Heart left ventricle (tissue), 16 donors: Measurements from ENCODE around the gene FLNB. TPM values are rescaled to one million over a fixed set of nuclear protein-coding genes. Genes with fewer than 3 reads are reported as not detected.

Source experiments
- ATAC-seq, 4 donors: fragments of 200-7000 bp; cut with Tn5 transposase; one replicate each; pipeline ENCODE4 v1.9.1; 2020 to 2022; ENCODE audit warnings: moderate library complexity in 4 of 4, mild to moderate bottlenecking in 3 of 4, moderate number of reproducible peaks in 1 of 4
- DNase-seq, 5 donors: peaks; one replicate each; pipeline ENCODE4 v3.0.0-alpha.2; 2020
- H3K27ac ChIP-seq, 12 donors: fragments of 200-600 bp; sonication (generic) in 4 of 12; one replicate each; pipeline versions ENCODE4 v1.5.0 to v1.8.0; 2016 to 2022; ENCODE audit warnings: mild to moderate bottlenecking in 2 of 12
- H3K27me3 ChIP-seq, 9 donors: fragments of 200-600 bp; sonication (generic) in 2 of 9; one replicate each; pipeline versions ENCODE4 v1.5.1 to v1.8.0; 2016 to 2022; ENCODE audit warnings: mild to moderate bottlenecking in 3 of 9
- H3K36me3 ChIP-seq, 9 donors: fragments of 200-600 bp; sonication (generic) in 2 of 9; one replicate each; pipeline versions ENCODE4 v1.5.0 to v1.8.0; 2018 to 2022; ENCODE audit warnings: mild to moderate bottlenecking in 2 of 9
- H3K4me1 ChIP-seq, 12 donors: fragments of 200-600 bp; sonication (generic) in 4 of 12; one replicate each; pipeline versions ENCODE4 v1.5.0 to v1.8.0; 2016 to 2022; ENCODE audit warnings: mild to moderate bottlenecking in 3 of 12
- H3K4me3 ChIP-seq, 12 donors: fragments of 200-600 bp; sonication (generic) in 4 of 12; one replicate each; pipeline versions ENCODE4 v1.5.0 to v1.8.0; 2017 to 2022; ENCODE audit warnings: mild to moderate bottlenecking in 9 of 12, moderate library complexity in 4 of 12
- H3K9me3 ChIP-seq, 12 donors: fragments of 200-600 bp; sonication (generic) in 4 of 12; one replicate each; pipeline versions ENCODE4 v1.5.0 to v1.8.0; 2016 to 2022; ENCODE audit warnings: mild to moderate bottlenecking in 1 of 12
- POLR2A ChIP-seq, 2 donors: fragments of 450-650 bp; IDR thresholded peaks; one replicate each; pipeline ENCODE4 v1.6.1; 2017; ENCODE audit warnings: antibody characterized with exemption in 2 of 2, mild to moderate bottlenecking in 2 of 2, moderate library complexity in 2 of 2
- whole genome bisulfite sequencing, 4 donors: extraction: QIAGEN DNeasy Blood & Tissue Kit in 2 of 4; methylation state at CpG; one replicate each; pipeline versions ENCODE4 v1.1.5 to v1.1.7; 2013 to 2018; 5-methylcytosine and 5-hydroxymethylcytosine counted together
- intact Hi-C, 10 donors: fragments of 100-400 bp; cut with DNase I; formaldehyde crosslinking; loops; one replicate each; pipeline versions ENCODE4 v1.11.1 to v1.14.2; 2022
- polyA plus RNA-seq, 2 donors: library from polyadenylated mRNA; stranded (reverse); fragments of 200-250 nt; gene quantifications; one replicate each; pipeline ENCODE4 v1.2.3, GENCODE V29; 2013
- total RNA-seq, 9 donors: library from RNA; depleted of rRNA in 2 of 9; stranded (reverse); fragments of >200 nt in 2 of 9; fragmentation: NEBNext Ultra II Directional in 3 of 9; extraction: Animal tissue kit (Norgen Biotek cat#: 25700) in 3 of 9; gene quantifications; one replicate each; pipeline versions ENCODE4 v1.1.0 to v1.2.4, GENCODE V29; 2016 to 2023
- TF ChIP-seq, protein P1 (sequence below), 12 donors: fragments of 200-600 bp; sonication (generic) in 4 of 12; IDR thresholded peaks; one replicate each; pipeline versions ENCODE4 v1.5.0 to v1.8.0; 2018 to 2022; ENCODE audit warnings: antibody characterized with exemption in 12 of 12, mild to moderate bottlenecking in 5 of 12
- donor health status: ischemic (EF 13 %, LVEDD 7.1; RV severe dilation, severe dysfunction).
- donor health status: healthy with polysubstance abuse.
- donor health status: DM: no; HTN: yes; CAD: no.
- donor health status: DM: no; HTN: no; CAD: no.
- donor health status: ischemic (EF 25% LVEDD 6.9; RV normal size, moderate dysfunction).
- donor health status: ischemic (EF 25% LVEDD 5.7; RV mildly dilated, moderate dysfunction).
- donor health status: healthy.
- donor health status: DM: yes; HTN: yes; CAD: no.
- donor health status: ischemic (EF 35%, LVEDD 5.7; RV mildly dilated, moderate dysfunction).
- donor health status: nonischemic (EF 11% LVEDD 7.7; RV severe dilation, severe dysfunction).
- donor health status: DM: yes; HTN: yes; CAD: no.
- donor health status: PGD.
- donor health status: ischemic (EF 29% LVEDD 5.4; RV normal size, mild dysfunction).
- donor health status: nonischemic (EF 23%, LVEDD 6.1; RV moderate dilation, normal function).

The FLNB gene
- total and polyA plus RNA-seq, 11 donors: 30.5 to 75.6 (median 40.6) TPM

GRCh38 chr3:58027704-58028317 is 19.6 kb downstream of the FLNB start:
- Histone ChIP-seq H3K9me3 (no peaks in the 10 kb centered on the region), H3K27me3 (no peaks in the 10 kb centered on the region), H3K27ac (peak overlapping the region in 1 of 12 donors; percentile 72), H3K4me1 (peaks cover 0 to 48% (median 10%) of the 10 kb centered on the region in 12 donors), H3K36me3 (no peaks in the 10 kb centered on the region), H3K4me3 (no peak overlapping the region)
- DNase-seq: no peak
- TF ChIP-seq, protein P1, sequence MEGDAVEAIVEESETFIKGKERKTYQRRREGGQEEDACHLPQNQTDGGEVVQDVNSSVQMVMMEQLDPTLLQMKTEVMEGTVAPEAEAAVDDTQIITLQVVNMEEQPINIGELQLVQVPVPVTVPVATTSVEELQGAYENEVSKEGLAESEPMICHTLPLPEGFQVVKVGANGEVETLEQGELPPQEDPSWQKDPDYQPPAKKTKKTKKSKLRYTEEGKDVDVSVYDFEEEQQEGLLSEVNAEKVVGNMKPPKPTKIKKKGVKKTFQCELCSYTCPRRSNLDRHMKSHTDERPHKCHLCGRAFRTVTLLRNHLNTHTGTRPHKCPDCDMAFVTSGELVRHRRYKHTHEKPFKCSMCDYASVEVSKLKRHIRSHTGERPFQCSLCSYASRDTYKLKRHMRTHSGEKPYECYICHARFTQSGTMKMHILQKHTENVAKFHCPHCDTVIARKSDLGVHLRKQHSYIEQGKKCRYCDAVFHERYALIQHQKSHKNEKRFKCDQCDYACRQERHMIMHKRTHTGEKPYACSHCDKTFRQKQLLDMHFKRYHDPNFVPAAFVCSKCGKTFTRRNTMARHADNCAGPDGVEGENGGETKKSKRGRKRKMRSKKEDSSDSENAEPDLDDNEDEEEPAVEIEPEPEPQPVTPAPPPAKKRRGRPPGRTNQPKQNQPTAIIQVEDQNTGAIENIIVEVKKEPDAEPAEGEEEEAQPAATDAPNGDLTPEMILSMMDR (IDR thresholded peaks at IDR 0.05): no peak
- no peak for TF ChIP-seq POLR2A (IDR thresholded peaks at IDR 0.05)
- no peak for ATAC-seq
- 75 to 96% (median 78%) methylated on average over 6 of the region's 6 CpGs for WGBS, 4 donors
- intact Hi-C loops: no loop called here

- 36 to 59% (median 51%) methylated on average over 1 of the region's 1 CpG for WGBS, 4 donors
- ATAC-seq (no peak), DNase-seq (no peak)
- Histone ChIP-seq H3K27ac (peak overlapping the region in 1 of 12 donors; percentile 17), H3K36me3 (no peaks in the 10 kb centered on the region), H3K4me3 (no peak overlapping the region), H3K9me3 (no peaks in the 10 kb centered on the region), H3K27me3 (no peaks in the 10 kb centered on the region), H3K4me1 (peaks cover 0 to 46% (median 7%) of the 10 kb centered on the region in 12 donors)
- intact Hi-C loops: no loop called here
- TF ChIP-seq, protein P1 (IDR thresholded peaks at IDR 0.05): no peak
- no peak for TF ChIP-seq POLR2A (IDR thresholded peaks at IDR 0.05)
Measured at GRCh38 chr3:58028902-58029301, 20.7 kb downstream of the FLNB start.

DNA sequence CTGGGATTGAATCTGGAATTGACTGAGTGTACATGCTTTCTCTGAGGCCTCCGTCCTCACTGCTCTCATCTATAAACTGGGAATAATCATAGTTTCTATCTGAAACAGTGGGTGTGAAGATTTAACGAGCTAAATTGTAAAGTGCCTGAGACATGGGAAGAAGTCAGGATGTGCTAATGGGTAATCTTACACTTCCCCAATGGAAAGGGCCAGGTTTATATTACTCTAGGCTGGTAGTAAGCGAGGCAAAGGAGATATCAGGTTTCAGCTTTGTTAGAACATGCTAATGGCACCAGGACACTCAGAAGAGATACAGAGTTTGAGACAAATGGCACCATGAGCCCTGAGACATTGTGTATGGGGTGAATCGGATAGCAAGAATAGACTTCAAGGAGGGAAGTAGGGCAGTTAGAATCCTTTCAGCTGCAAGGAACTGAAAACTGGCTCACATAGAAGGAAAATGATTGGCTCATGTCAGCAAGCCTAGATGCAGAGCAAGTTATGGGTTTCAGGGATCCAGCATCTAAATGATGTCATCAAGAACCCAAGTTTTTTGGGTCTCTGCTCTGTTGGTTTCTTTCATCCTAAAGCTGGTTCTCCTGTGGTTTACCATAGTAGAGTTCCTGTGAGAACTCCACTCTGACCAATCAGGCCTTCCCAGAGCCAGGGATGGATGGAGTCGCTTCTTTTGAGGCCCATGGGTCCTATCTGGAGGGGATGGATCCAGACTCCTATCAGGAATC is 21.8 kb downstream of the FLNB start:
- intact Hi-C loops: no loop called here
- Histone ChIP-seq H3K27ac (peak overlapping the region in 1 of 12 donors; percentile 47), H3K36me3 (no peaks in the 10 kb centered on the region), H3K27me3 (no peaks in the 10 kb centered on the region), H3K4me1 (peaks cover 0 to 44% (median 8%) of the 10 kb centered on the region in 12 donors), H3K4me3 (no peak overlapping the region), H3K9me3 (no peaks in the 10 kb centered on the region)
- DNase-seq (no peak), ATAC-seq (no peak)
- TF ChIP-seq, protein P1 (IDR thresholded peaks at IDR 0.05): no peak
- no peak for TF ChIP-seq POLR2A (IDR thresholded peaks at IDR 0.05)
- 91 to 98% (median 95%) methylated on average over 4 to 5 of the region's 5 CpGs for WGBS, 4 donors

DNA sequence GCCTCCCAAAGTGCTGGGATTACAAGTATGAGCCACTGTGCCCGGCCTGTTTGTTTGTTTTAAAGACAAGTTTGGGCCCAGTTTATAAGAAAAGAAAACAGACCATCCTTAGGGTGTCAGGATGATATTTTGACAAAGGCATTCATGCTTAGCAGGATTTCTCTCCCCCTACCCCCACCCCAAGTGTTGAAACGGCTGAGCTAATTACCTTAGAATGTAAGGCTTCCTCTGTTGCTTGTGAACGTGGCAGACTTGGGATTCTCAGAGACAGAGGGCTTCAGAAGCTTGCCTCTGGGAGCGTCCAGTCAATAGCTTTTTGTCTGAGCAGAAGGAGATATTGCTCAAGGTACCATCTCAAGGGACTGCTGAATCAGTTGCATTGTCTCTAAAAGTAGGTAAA is 24.0 kb downstream of the FLNB start:
- no peak for TF ChIP-seq POLR2A (IDR thresholded peaks at IDR 0.05)
- TF ChIP-seq, protein P1 (IDR thresholded peaks at IDR 0.05): no peak
- Histone ChIP-seq H3K9me3 (no peaks in the 10 kb centered on the region), H3K4me1 (peaks cover 0 to 39% (median 12%) of the 10 kb centered on the region in 12 donors), H3K27ac (peak overlapping the region in 1 of 12 donors; percentile 36), H3K4me3 (no peak overlapping the region), H3K27me3 (no peaks in the 10 kb centered on the region), H3K36me3 (no peaks in the 10 kb centered on the region)
- no peak for DNase-seq
- intact Hi-C loops: no loop called here
- no peak for ATAC-seq
- WGBS, 4 donors: 86 to 92% (median 90%) methylated on average over 4 of the region's 4 CpGs
